ENCODE data around the gene EDEM1. TPM values are rescaled to one million over a fixed set of nuclear protein-coding genes. Genes with fewer than 3 reads are reported as not detected.

Gene EDEM1
- polyA plus RNA-seq, 1 of the 3 experiments (the other 2 are of a cell fraction): 25.2 TPM

GRCh38 chr3:5212628-5213573 is 25.4 kb downstream of the EDEM1 start:
- Histone ChIP-seq H3K4me2 (no peak overlapping the region), H3K36me3 (replicated peaks in 1 of 2; ENCODE audit: control insufficient read depth in 1 of 2, insufficient read depth in 2 of 2, low read length in 1 of 2) (peaks cover 56 to 97% of the 10 kb centered on the region in 2 experiments), H3K4me1 (ENCODE audit: control insufficient read depth in 1 of 2, insufficient read depth in 2 of 2, low read depth in 1 of 2, low read length in 1 of 2) (no peaks in the 10 kb centered on the region), H3K27me3 (ENCODE audit: insufficient read depth) (no peaks in the 10 kb centered on the region), H3K27ac (ENCODE audit: low read depth in 2 of 2, low read length in 1 of 2) (no peak overlapping the region), H3K9me2 (no peaks in the 10 kb centered on the region), H3F3A (replicated peaks; ENCODE audit: insufficient read depth) (no peaks in the 10 kb centered on the region), H3K4me3 (ENCODE audit: low read depth in 2 of 2, low read length in 1 of 2) (no peak overlapping the region), H2AFZ (ENCODE audit: low read depth) (no peak overlapping the region), H3K79me2 (ENCODE audit: insufficient read depth) (0 out of 2 replicates have a peak, but pooled peaks cover 4% of the 10 kb centered on the region), H3K9me3 (no peaks in the 10 kb centered on the region), H4K20me1 (ENCODE audit: insufficient read depth) (no peaks in the 10 kb centered on the region), H3K9ac (no peak overlapping the region)
- ChIA-PET POLR2A (no interaction called here), CTCF (no interaction called here)
- WGBS (ENCODE audit: low lambda C conversion rate): 96% methylated on average over 8 of the region's 9 CpGs
- TF ChIP-seq REST (IDR thresholded peaks at IDR 0.05; ENCODE audit: low read depth, low read length): no peak
- no peak for TF ChIP-seq MEF2A (IDR thresholded peaks at IDR 0.05; ENCODE audit: borderline replicate concordance, low read depth)
- no peak for TF ChIP-seq SMC3 (IDR thresholded peaks at IDR 0.05; ENCODE audit: low read depth, low read length)
- no peak for TF ChIP-seq FOXJ3 (CRISPR knock-in tag; IDR thresholded peaks at IDR 0.05)
- TF ChIP-seq ELF1 (IDR thresholded peaks at IDR 0.05): no peak
- TF ChIP-seq TEAD4 (IDR thresholded peaks at IDR 0.05; ENCODE audit: borderline replicate concordance, insufficient read depth): no peak
- TF ChIP-seq EP300 (IDR thresholded peaks at IDR 0.05; ENCODE audit: borderline replicate concordance in 1 of 2, low read depth in 1 of 2, low read length in 1 of 2): no peak
- no peak for TF ChIP-seq MAX (IDR thresholded peaks at IDR 0.05; ENCODE audit: low read depth)
- no peak for TF ChIP-seq NFIC (IDR thresholded peaks at IDR 0.05; ENCODE audit: borderline replicate concordance)
- no peak for TF ChIP-seq POLR2AphosphoS5 (IDR thresholded peaks at IDR 0.05; ENCODE audit: low read depth, low read length)
- no peak for TF ChIP-seq PBX3 (IDR thresholded peaks at IDR 0.05)
- DNase-seq: no peak

- no peaks in the 10 kb centered on the region for H3K4me1 ChIP-seq (ENCODE audit: control insufficient read depth in 1 of 2, insufficient read depth in 2 of 2, low read depth in 1 of 2, low read length in 1 of 2)
- POLR2A ChIA-PET: no interaction called here
- no peak overlapping the region for H3K9ac ChIP-seq
- no peak overlapping the region for H3K4me3 ChIP-seq (ENCODE audit: low read depth in 2 of 2, low read length in 1 of 2)
- no peak overlapping the region for H3K4me2 ChIP-seq
- no peaks in the 10 kb centered on the region for H3K9me2 ChIP-seq
- no peak overlapping the region for H2AFZ ChIP-seq (ENCODE audit: low read depth)
- no peak for DNase-seq
- 89% methylated on average over 7 of the region's 7 CpGs for WGBS (ENCODE audit: low lambda C conversion rate)
- H3K27ac ChIP-seq (ENCODE audit: low read depth in 2 of 2, low read length in 1 of 2): no peak overlapping the region
- H3K27me3 ChIP-seq (ENCODE audit: insufficient read depth): no peaks in the 10 kb centered on the region
- H3K9me3 ChIP-seq: no peaks in the 10 kb centered on the region
- H4K20me1 ChIP-seq (ENCODE audit: insufficient read depth): no peaks in the 10 kb centered on the region
- CTCF ChIA-PET: no interaction called here
- H3K79me2 ChIP-seq (ENCODE audit: insufficient read depth): 0 out of 2 replicates have a peak, but pooled peaks cover 4% of the 10 kb centered on the region
- no peaks in the 10 kb centered on the region for H3F3A ChIP-seq (replicated peaks; ENCODE audit: insufficient read depth)
- peaks cover 49 to 97% of the 10 kb centered on the region in 2 experiments for H3K36me3 ChIP-seq (replicated peaks in 1 of 2; ENCODE audit: control insufficient read depth in 1 of 2, insufficient read depth in 2 of 2, low read length in 1 of 2)
- TF ChIP-seq PBX3 (IDR thresholded peaks at IDR 0.05) (no peak), TEAD4 (IDR thresholded peaks at IDR 0.05; ENCODE audit: borderline replicate concordance, insufficient read depth) (no peak), POLR2AphosphoS5 (IDR thresholded peaks at IDR 0.05; ENCODE audit: low read depth, low read length) (no peak), RFX5 (IDR thresholded peaks at IDR 0.05; ENCODE audit: low read length) (no peak), JUND (IDR thresholded peaks at IDR 0.05) (no peak), ELF1 (IDR thresholded peaks at IDR 0.05) (no peak), FOXJ3 (CRISPR knock-in tag; IDR thresholded peaks at IDR 0.05) (no peak), USF1 (IDR thresholded peaks at IDR 0.05; ENCODE audit: borderline replicate concordance, low read depth) (no peak), CHD2 (IDR thresholded peaks at IDR 0.05; ENCODE audit: low read length, partially characterized antibody) (no peak), MEF2A (IDR thresholded peaks at IDR 0.05; ENCODE audit: borderline replicate concordance, low read depth) (no peak), NFIC (IDR thresholded peaks at IDR 0.05; ENCODE audit: borderline replicate concordance) (no peak), FOSL2 (IDR thresholded peaks at IDR 0.05; ENCODE audit: borderline replicate concordance, low read depth) (no peak), RXRA (IDR thresholded peaks at IDR 0.05; ENCODE audit: borderline replicate concordance, low read depth) (no peak), TCF12 (IDR thresholded peaks at IDR 0.05) (no peak)
Measured at GRCh38 chr3:5213574-5213966, 26.1 kb downstream of the EDEM1 start.

Data from SK-N-SH (cell line).